HUES6 (cell line): Measurements from ENCODE around the gene CPA4.
A peak's percentile ranks its signal among the peaks of the same experiment; 100 is the strongest.
"Not testable (repeated sequence)": the region's sequence is repeated elsewhere in the genome, so short reads cannot be mapped to it uniquely, and the experiment has no call there.

Experiments
- H3K27ac ChIP-seq: 2 replicates; pipeline ENCODE4 v1.7.0; 2013; ENCODE audit warnings: low read depth, mild to moderate bottlenecking, low read length, inconsistent platforms
- H3K27me3 ChIP-seq: 2 replicates; pipeline ENCODE4 v1.6.1; 2013; ENCODE audit warnings: low read length; ENCODE audit not compliant: control insufficient read depth, insufficient read depth
- H3K36me3 ChIP-seq: 2 replicates; pipeline ENCODE4 v1.6.1; 2013; ENCODE audit warnings: low read length; ENCODE audit not compliant: control insufficient read depth, insufficient read depth
- H3K4me1 ChIP-seq: 2 replicates; pipeline ENCODE4 v1.6.1; 2013; ENCODE audit warnings: low read length; ENCODE audit not compliant: control insufficient read depth, insufficient read depth
- H3K4me3 ChIP-seq: 2 replicates; pipeline ENCODE4 v1.5.1; 2013; ENCODE audit warnings: low read depth, low read length
- H3K9ac ChIP-seq: one replicate; pipeline ENCODE4 v1.6.1; 2013; ENCODE audit warnings: mild to moderate bottlenecking, low read length
- H3K9me3 ChIP-seq: 2 replicates; pipeline ENCODE4 v1.6.1; 2013; ENCODE audit warnings: low read depth, low read length; ENCODE audit not compliant: control insufficient read depth, insufficient read depth

The CPA4 gene

GRCh38 chr7:130292682-130293257 lies at the start of gene CPA4:
Gene CPA4, plus strand, starts transcription at chr7:130293161. Its CDS starts 20 bp downstream, at chr7:130293181.
- no peaks in the 10 kb centered on the region for H3K36me3 ChIP-seq
- no peak within 1 kb of the TSS for H3K9ac ChIP-seq
- no peaks in the 10 kb centered on the region for H3K9me3 ChIP-seq
- no peaks in the 10 kb centered on the region; the same call in 1 of the 2 replicates for H3K27me3 ChIP-seq
- H3K27ac ChIP-seq: no peak within 1 kb of the TSS
- H3K4me1 ChIP-seq: no peaks in the 10 kb centered on the region
- no peak within 1 kb of the TSS for H3K4me3 ChIP-seq

GRCh38 chr7:130243486-130243885 lies 49.5 kb upstream of the CPA4 start:
- not testable (repeated sequence) for H3K9ac ChIP-seq, H3K9me3 ChIP-seq, H3K36me3 ChIP-seq, H3K27ac ChIP-seq, H3K27me3 ChIP-seq, H3K4me1 ChIP-seq, H3K4me3 ChIP-seq

GRCh38 chr7:130246491-130246890 lies 46.5 kb upstream of the CPA4 start:
- H3K9me3 ChIP-seq, H3K27me3 ChIP-seq, H3K4me1 ChIP-seq, H3K9ac ChIP-seq, H3K4me3 ChIP-seq, H3K36me3 ChIP-seq, H3K27ac ChIP-seq: not testable (repeated sequence)

GRCh38 chr7:130248842-130249241 lies 44.1 kb upstream of the CPA4 start:
- H3K27me3 ChIP-seq, H3K27ac ChIP-seq, H3K9me3 ChIP-seq, H3K36me3 ChIP-seq, H3K4me3 ChIP-seq, H3K4me1 ChIP-seq, H3K9ac ChIP-seq: not testable (repeated sequence)

GRCh38 chr7:130249626-130250025 lies 43.3 kb upstream of the CPA4 start:
- not testable (repeated sequence) for H3K27me3 ChIP-seq, H3K36me3 ChIP-seq, H3K9ac ChIP-seq, H3K9me3 ChIP-seq, H3K27ac ChIP-seq, H3K4me1 ChIP-seq, H3K4me3 ChIP-seq

- no peak overlapping the region for H3K27ac ChIP-seq
- no peak overlapping the region for H3K9ac ChIP-seq
- peaks cover 22% of the 10 kb centered on the region for H3K4me1 ChIP-seq
- peaks cover 14% of the 10 kb centered on the region; the same call in 1 of the 2 replicates for H3K9me3 ChIP-seq
- H3K4me3 ChIP-seq: no peak overlapping the region
- no peaks in the 10 kb centered on the region for H3K36me3 ChIP-seq
- no peaks in the 10 kb centered on the region for H3K27me3 ChIP-seq
Observed at GRCh38 chr7:130254555-130254954, 38.4 kb upstream of the CPA4 start.

- Histone ChIP-seq H3K4me3 (0 out of 2 replicates have a peak overlapping the region, but pooled peaks have one; percentile 6), H3K36me3 (no peaks in the 10 kb centered on the region), H3K4me1 (peaks cover 33% of the 10 kb centered on the region), H3K27me3 (no peaks in the 10 kb centered on the region), H3K27ac (peak overlapping the region; percentile 58; the same call in 1 of the 2 replicates), H3K9me3 (peaks cover 18% of the 10 kb centered on the region; the same call in 1 of the 2 replicates), H3K9ac (no peak overlapping the region)
Observed at GRCh38 chr7:130256704-130257103, 36.3 kb upstream of the CPA4 start.

GRCh38 chr7:130258494-130259078 lies 34.4 kb upstream of the CPA4 start:
- no peak overlapping the region for H3K27ac ChIP-seq
- no peak overlapping the region for H3K9ac ChIP-seq
- peaks cover 18% of the 10 kb centered on the region; the same call in 1 of the 2 replicates for H3K9me3 ChIP-seq
- no peaks in the 10 kb centered on the region for H3K27me3 ChIP-seq
- no peak overlapping the region for H3K4me3 ChIP-seq
- H3K36me3 ChIP-seq: no peaks in the 10 kb centered on the region
- peaks cover 44% of the 10 kb centered on the region for H3K4me1 ChIP-seq

GRCh38 chr7:130262448-130262847 lies 30.5 kb upstream of the CPA4 start:
- Histone ChIP-seq H3K9me3 (peaks cover 12% of the 10 kb centered on the region; the same call in 1 of the 2 replicates), H3K36me3 (no peaks in the 10 kb centered on the region), H3K27ac (no peak overlapping the region), H3K27me3 (no peaks in the 10 kb centered on the region), H3K9ac (no peak overlapping the region), H3K4me3 (no peak overlapping the region), H3K4me1 (peaks cover 40% of the 10 kb centered on the region)

- H3K9me3 ChIP-seq: peaks cover 12% of the 10 kb centered on the region; the same call in 1 of the 2 replicates
- no peaks in the 10 kb centered on the region for H3K36me3 ChIP-seq
- H3K4me3 ChIP-seq: no peak overlapping the region
- peaks cover 39% of the 10 kb centered on the region for H3K4me1 ChIP-seq
- H3K27ac ChIP-seq: no peak overlapping the region
- H3K9ac ChIP-seq: no peak overlapping the region
- no peaks in the 10 kb centered on the region for H3K27me3 ChIP-seq
Observed at GRCh38 chr7:130263130-130263529, 29.8 kb upstream of the CPA4 start.

GRCh38 chr7:130266258-130266960 lies 26.6 kb upstream of the CPA4 start, which contains the start of gene CPA2:
Gene CPA2, plus strand, starts transcription at chr7:130266863. Its CDS starts 19 bp downstream, at chr7:130266882.
- no peaks in the 10 kb centered on the region for H3K9me3 ChIP-seq
- H3K4me3 ChIP-seq: no peak within 1 kb of the TSS
- no peaks in the 10 kb centered on the region for H3K27me3 ChIP-seq
- peaks cover 36% of the 10 kb centered on the region for H3K4me1 ChIP-seq
- no peak within 1 kb of the TSS for H3K9ac ChIP-seq
- no peak within 1 kb of the TSS for H3K27ac ChIP-seq
- H3K36me3 ChIP-seq: no peaks in the 10 kb centered on the region
